H9 (cell line): ENCODE measurements around the gene ACVR1B. TPM values are rescaled to one million over a fixed set of nuclear protein-coding genes. Genes with fewer than 3 reads are reported as not detected.

Experiments
- DNase-seq: peaks from one replicate; pipeline ENCODE4 v3.0.0-alpha.2; 2017
- H2AFZ ChIP-seq: one replicate; pipeline ENCODE4 v1.6.1; 2013; ENCODE audit warnings: mild to moderate bottlenecking, low read length, control low read depth, moderate library complexity
- H2AK5ac ChIP-seq: 2 replicates; pipeline ENCODE4 v1.6.1; 2013; ENCODE audit warnings: low read length, control low read depth, mixed read lengths; ENCODE audit not compliant: insufficient read length
- H2BK120ac ChIP-seq: one replicate; pipeline ENCODE4 v1.6.1; 2013; ENCODE audit warnings: low read depth, mild to moderate bottlenecking, low read length, control low read depth, inconsistent platforms; ENCODE audit not compliant: poor library complexity, severe bottlenecking
- H2BK12ac ChIP-seq: 2 replicates; pipeline ENCODE4 v1.6.1; 2013; ENCODE audit warnings: low read length, control low read depth, mixed read lengths, low read depth; ENCODE audit not compliant: insufficient read length
- H2BK15ac ChIP-seq: 2 replicates; pipeline ENCODE4 v1.6.1; 2013; ENCODE audit warnings: low read depth, low read length, control low read depth
- H2BK20ac ChIP-seq: one replicate; pipeline ENCODE4 v1.6.1; 2013; ENCODE audit warnings: low read depth, mild to moderate bottlenecking, low read length, control low read depth, inconsistent platforms; ENCODE audit not compliant: poor library complexity, severe bottlenecking
- H2BK5ac ChIP-seq: 2 replicates; pipeline ENCODE4 v1.6.1; 2013; ENCODE audit warnings: low read length, control low read depth, mixed read lengths; ENCODE audit not compliant: insufficient read length
- H3K14ac ChIP-seq: 2 replicates; pipeline ENCODE4 v1.6.1; 2013; ENCODE audit warnings: low read length, control low read depth; ENCODE audit not compliant: insufficient read depth
- H3K18ac ChIP-seq: 2 replicates; pipeline ENCODE4 v1.6.1; 2013; ENCODE audit warnings: low read depth, mild to moderate bottlenecking, mixed read lengths, low read length, control low read depth; ENCODE audit not compliant: insufficient read length
- H3K23ac ChIP-seq: 2 replicates; pipeline ENCODE4 v1.6.1; 2013; ENCODE audit warnings: low read length, control low read depth, mixed read lengths, low read depth; ENCODE audit not compliant: insufficient read length
- H3K23me2 ChIP-seq: 2 replicates; pipeline ENCODE4 v1.6.1; 2013; ENCODE audit warnings: low read depth, mild to moderate bottlenecking, mixed read lengths, low read length, control low read depth; ENCODE audit not compliant: insufficient read length, poor library complexity, severe bottlenecking
- H3K27ac ChIP-seq: 2 replicates; pipeline ENCODE4 v1.5.1; 2013; ENCODE audit warnings: low read length, control low read depth, mixed read lengths, low read depth; ENCODE audit not compliant: insufficient read length
- H3K27me3 ChIP-seq: 2 replicates; pipeline ENCODE4 v1.6.1; 2013; ENCODE audit warnings: low read length, control low read depth, inconsistent platforms; ENCODE audit not compliant: insufficient read depth
- H3K4ac ChIP-seq: 2 replicates; pipeline ENCODE4 v1.6.1; 2013; ENCODE audit warnings: low read depth, mild to moderate bottlenecking, control low read depth, inconsistent platforms, low read length, moderate library complexity
- H3K4me1 ChIP-seq: 2 replicates; pipeline ENCODE4 v1.6.1; 2013; ENCODE audit warnings: low read length, control low read depth, inconsistent platforms; ENCODE audit not compliant: insufficient read depth
- H3K4me2 ChIP-seq: 2 replicates; pipeline ENCODE4 v1.6.1; 2013; ENCODE audit warnings: low read length, control low read depth, mixed read lengths; ENCODE audit not compliant: insufficient read length, insufficient read depth
- H3K56ac ChIP-seq: 2 replicates; pipeline ENCODE4 v1.6.1; 2013; ENCODE audit warnings: low read depth, mild to moderate bottlenecking, mixed read lengths, low read length, control low read depth; ENCODE audit not compliant: insufficient read length
- H3K79me1 ChIP-seq: 2 replicates; pipeline ENCODE4 v1.6.1; 2013; ENCODE audit warnings: low read depth, mild to moderate bottlenecking, moderate library complexity, low read length, control low read depth, inconsistent platforms; ENCODE audit not compliant: insufficient read depth, poor library complexity, severe bottlenecking
- H3K79me2 ChIP-seq: 2 replicates; pipeline ENCODE4 v1.6.1; 2013; ENCODE audit warnings: low read length, control low read depth, inconsistent platforms; ENCODE audit not compliant: insufficient read depth
- H3K9ac ChIP-seq: 2 replicates; pipeline ENCODE4 v1.6.1; 2013; ENCODE audit warnings: low read length, control low read depth, mixed read lengths; ENCODE audit not compliant: insufficient read length; ENCODE audit errors: extremely low read depth
- H3K9me3 ChIP-seq: one replicate; pipeline ENCODE4 v1.6.1; 2013; ENCODE audit warnings: low read depth, low read length, inconsistent platforms; ENCODE audit not compliant: control insufficient read depth
- H3T11ph ChIP-seq: one replicate; pipeline ENCODE4 v1.6.1; 2013; ENCODE audit warnings: mild to moderate bottlenecking, low read length, control low read depth, inconsistent platforms
- H4K20me1 ChIP-seq: one replicate; pipeline ENCODE4 v1.6.1; 2013; ENCODE audit not compliant: control insufficient read depth, insufficient read length, insufficient read depth
- H4K5ac ChIP-seq: 2 replicates; pipeline ENCODE4 v1.6.1; 2013; ENCODE audit warnings: low read depth, mild to moderate bottlenecking, mixed read lengths, low read length, control low read depth; ENCODE audit not compliant: insufficient read length
- H4K8ac ChIP-seq: replicated peaks from 2 replicates; pipeline ENCODE4 v1.6.1; 2013; ENCODE audit warnings: low read length, control low read depth, mixed read lengths, low read depth; ENCODE audit not compliant: insufficient read length
- H4K91ac ChIP-seq: 2 replicates; pipeline ENCODE4 v1.6.1; 2013; ENCODE audit warnings: low read depth, mild to moderate bottlenecking, moderate library complexity, mixed read lengths, low read length, control low read depth; ENCODE audit not compliant: insufficient read length
- H3K27ac Mint-ChIP-seq, 3 experiments: 2 replicates in 2 of 3; 3 replicates in 1 of 3; pipeline ENCODE4 v1.8.0; 2020 to 2021; ENCODE audit warnings: mixed read lengths in 3 of 3, mild to moderate bottlenecking in 1 of 3, moderate library complexity in 1 of 3
- H3K27me3 Mint-ChIP-seq: 2 replicates; pipeline ENCODE4 v1.8.0; 2021; ENCODE audit warnings: low read depth, mild to moderate bottlenecking, moderate library complexity, mixed read lengths
- H3K36me3 Mint-ChIP-seq, 3 experiments: 2 replicates in 2 of 3; 3 replicates in 1 of 3; pipeline ENCODE4 v1.8.0; 2020 to 2021; ENCODE audit warnings: low read depth in 3 of 3, mixed read lengths in 3 of 3; ENCODE audit not compliant: insufficient read depth in 1 of 3
- H3K4me1 Mint-ChIP-seq, 2 experiments: 2 replicates each; pipeline ENCODE4 v1.8.0; 2020; ENCODE audit warnings: mixed read lengths in 2 of 2
- H3K4me3 Mint-ChIP-seq, 2 experiments: 2 replicates in 1 of 2; 3 replicates in 1 of 2; pipeline ENCODE4 v1.8.0; 2020 to 2021; ENCODE audit warnings: mild to moderate bottlenecking in 2 of 2, mixed read lengths in 2 of 2, moderate library complexity in 1 of 2
- H3K9me3 Mint-ChIP-seq, 2 experiments: 2 replicates in 1 of 2; 3 replicates in 1 of 2; pipeline ENCODE4 v1.8.0; 2020; ENCODE audit warnings: mild to moderate bottlenecking in 2 of 2, mixed read lengths in 2 of 2, moderate library complexity in 1 of 2
- CTCF ChIP-seq: fragments of 200-600 bp; sonication (generic); conservative IDR thresholded peaks from 3 replicates; pipeline ENCODE4 v1.8.0; 2021; ENCODE audit warnings: antibody characterized with exemption, mild to moderate bottlenecking
- WGBS: extraction: QIAGEN DNeasy Blood & Tissue Kit; methylation state at CpG from one replicate; pipeline ENCODE4 v1.1.7; 2013; ENCODE audit warnings: missing lambda C conversion rate, low lambda C conversion rate, mixed read lengths; ENCODE audit not compliant: insufficient read length; ENCODE audit errors: extremely low coverage; 5-methylcytosine and 5-hydroxymethylcytosine counted together
- total RNA-seq: library from RNA; stranded (reverse); gene quantifications from 2 replicates; pipeline ENCODE4 v1.2.1, GENCODE V29; 2021

The ACVR1B gene
- total RNA-seq, 1 experiment from 2014 or later: 16.3 TPM

- no peaks in the 10 kb centered on the region for H3K79me1 ChIP-seq
- Mint-ChIP-seq H3K27ac (no peak overlapping the region; a peak in 1 of 7 replicates), H3K36me3 (no peaks in the 10 kb centered on the region), H3K4me1 (peaks cover 19 to 35% of the 10 kb centered on the region in 2 experiments), H3K9me3 (no peaks in the 10 kb centered on the region), H3K4me3 (peak overlapping the region in 1 of 2 experiments; percentile 52; a peak in 1 of 5 replicates), H3K27me3 (peaks cover 33% of the 10 kb centered on the region)
- H3K4ac ChIP-seq: no peak overlapping the region
- H3K79me2 ChIP-seq: no peaks in the 10 kb centered on the region
- H3K4me1 ChIP-seq: no peaks in the 10 kb centered on the region; the same call in 1 of the 2 replicates
- H2BK15ac ChIP-seq: no peak overlapping the region
- no peak overlapping the region for H4K91ac ChIP-seq
- no peak overlapping the region for H3K23ac ChIP-seq
- no peak overlapping the region for H2AFZ ChIP-seq
- no peaks in the 10 kb centered on the region for H3K9me3 ChIP-seq
- H2AK5ac ChIP-seq: no peak overlapping the region
- peak; percentile 83 for DNase-seq
- no peak overlapping the region for H3K27ac ChIP-seq
- no peak overlapping the region for H3K9ac ChIP-seq
- no peak overlapping the region for H3K56ac ChIP-seq
- TF ChIP-seq CTCF: peak; percentile 96
- WGBS: no CpG with 5 or more reads among the region's 31 CpGs
- no peak overlapping the region for H2BK5ac ChIP-seq
- H3K27me3 ChIP-seq: no peaks in the 10 kb centered on the region
- no peak overlapping the region; the same call in 1 of the 2 replicates for H3K14ac ChIP-seq
- no peak overlapping the region for H3T11ph ChIP-seq
- no peak overlapping the region for H4K8ac ChIP-seq
- H3K23me2 ChIP-seq: no peaks in the 10 kb centered on the region
- no peak overlapping the region for H2BK120ac ChIP-seq
- no peak overlapping the region for H2BK12ac ChIP-seq
- H4K5ac ChIP-seq: no peak overlapping the region
- no peak overlapping the region for H2BK20ac ChIP-seq
- no peak overlapping the region for H3K18ac ChIP-seq
- no peaks in the 10 kb centered on the region for H4K20me1 ChIP-seq
- peak overlapping the region; percentile 13 for H3K4me2 ChIP-seq
These were observed 27.8 kb upstream of the ACVR1B start for GRCh38 chr12:51923506-51924365.
